Measurements from ENCODE around the gene UPF1.

The UPF1 gene

DNA sequence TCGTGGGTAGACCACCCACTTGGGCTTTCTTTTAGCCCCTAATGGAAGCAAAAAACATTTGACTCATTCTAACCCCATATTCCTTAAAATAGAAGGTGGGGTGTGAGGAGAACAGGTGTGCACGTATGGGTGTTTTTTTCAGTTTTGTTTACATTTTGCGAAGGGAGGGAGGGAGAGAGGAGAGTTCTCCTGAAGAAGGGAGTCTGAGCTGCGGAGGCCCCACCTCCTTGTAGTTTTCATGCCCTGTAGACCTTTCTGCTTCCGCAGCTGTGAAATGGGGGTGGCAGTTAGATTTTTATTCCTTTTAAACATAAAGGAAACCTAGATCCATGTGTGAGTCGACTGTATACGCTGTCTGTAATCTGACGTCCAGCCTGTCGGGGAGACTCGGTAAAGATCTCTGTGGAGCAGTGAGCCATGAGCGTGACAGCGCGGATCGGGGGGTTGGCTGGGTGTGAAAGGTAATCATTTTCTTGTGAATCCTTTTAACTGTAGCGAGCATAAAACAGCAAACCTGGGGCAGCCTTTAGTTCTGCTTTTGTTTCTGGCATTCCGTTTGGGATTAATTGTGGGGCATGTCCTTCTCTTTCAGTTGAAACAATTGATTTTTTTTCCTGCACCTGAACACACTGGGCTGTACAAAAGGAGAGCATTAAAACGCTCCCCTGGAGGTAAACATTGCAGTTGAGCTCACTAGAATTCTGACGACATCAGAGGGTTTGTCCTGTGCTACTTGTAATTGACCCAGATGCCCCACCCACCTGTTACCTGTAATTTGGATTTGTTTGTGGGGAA is 2.3 kb downstream of the UPF1 start:
- in situ Hi-C loops (cut with MboI; ENCODE audit: low sequenced_read_pairs) = no loop called here

DNA sequence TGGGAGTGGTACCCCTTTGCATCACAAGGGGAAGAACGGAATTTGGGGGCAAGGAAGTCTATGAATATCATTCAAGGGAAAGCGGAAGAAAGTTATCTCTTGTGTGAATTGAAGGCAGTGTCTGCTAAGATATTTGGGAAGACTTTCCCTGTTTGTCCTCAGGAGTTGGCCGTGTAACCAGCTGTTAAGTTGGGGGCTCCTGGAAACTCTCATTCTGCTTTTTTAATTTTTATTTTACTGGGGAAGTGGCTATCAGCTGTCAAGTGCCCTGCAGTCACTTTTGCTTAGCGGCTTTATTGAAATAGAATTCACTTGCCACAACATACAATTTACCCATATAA is 2.9 kb downstream of the UPF1 start:
- in situ Hi-C loops (cut with MboI; ENCODE audit: low sequenced_read_pairs) = no loop called here

DNA sequence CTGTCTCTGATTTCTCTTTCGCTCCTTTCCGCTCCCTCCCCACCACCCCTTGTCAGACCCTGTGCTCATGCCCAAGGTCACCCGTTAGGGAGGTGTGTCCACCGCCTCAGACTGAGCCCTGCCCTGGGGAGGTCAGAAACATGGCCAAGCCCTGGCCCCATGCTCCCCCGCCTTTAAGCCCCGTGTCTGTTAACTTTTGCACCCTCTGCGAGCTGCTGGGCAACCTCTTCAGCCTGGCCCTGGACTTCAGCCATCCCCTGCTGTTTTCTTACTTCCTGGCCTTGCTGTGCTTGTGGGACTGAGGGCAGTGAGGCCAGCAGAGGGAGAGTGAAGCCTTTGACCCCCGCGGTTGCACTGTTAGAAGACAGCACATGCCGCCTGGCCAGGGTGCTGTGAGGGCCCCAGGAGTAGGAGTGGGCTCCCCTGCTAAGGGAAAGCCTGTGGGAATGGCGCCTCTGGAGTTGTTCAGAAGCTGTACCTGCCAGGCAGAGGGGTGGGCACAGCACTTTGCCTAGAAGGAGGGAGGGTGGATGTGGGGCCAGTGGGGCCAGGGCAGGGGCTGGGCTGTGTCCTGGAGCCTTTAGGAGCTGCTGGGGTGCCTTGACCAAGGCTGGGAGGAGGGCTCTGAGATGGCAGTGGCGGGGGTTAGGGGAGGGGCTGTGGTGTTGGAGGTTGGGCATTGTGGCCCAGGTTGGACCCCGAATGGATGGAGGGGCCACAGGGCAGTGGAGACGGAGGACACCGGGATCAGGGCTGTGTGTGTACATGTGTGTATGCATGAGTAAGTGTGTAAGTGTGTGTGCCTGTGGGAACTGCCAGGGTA is 7.9 kb downstream of the UPF1 start:
- in situ Hi-C loops (cut with MboI; ENCODE audit: low sequenced_read_pairs) = no loop called here

DNA sequence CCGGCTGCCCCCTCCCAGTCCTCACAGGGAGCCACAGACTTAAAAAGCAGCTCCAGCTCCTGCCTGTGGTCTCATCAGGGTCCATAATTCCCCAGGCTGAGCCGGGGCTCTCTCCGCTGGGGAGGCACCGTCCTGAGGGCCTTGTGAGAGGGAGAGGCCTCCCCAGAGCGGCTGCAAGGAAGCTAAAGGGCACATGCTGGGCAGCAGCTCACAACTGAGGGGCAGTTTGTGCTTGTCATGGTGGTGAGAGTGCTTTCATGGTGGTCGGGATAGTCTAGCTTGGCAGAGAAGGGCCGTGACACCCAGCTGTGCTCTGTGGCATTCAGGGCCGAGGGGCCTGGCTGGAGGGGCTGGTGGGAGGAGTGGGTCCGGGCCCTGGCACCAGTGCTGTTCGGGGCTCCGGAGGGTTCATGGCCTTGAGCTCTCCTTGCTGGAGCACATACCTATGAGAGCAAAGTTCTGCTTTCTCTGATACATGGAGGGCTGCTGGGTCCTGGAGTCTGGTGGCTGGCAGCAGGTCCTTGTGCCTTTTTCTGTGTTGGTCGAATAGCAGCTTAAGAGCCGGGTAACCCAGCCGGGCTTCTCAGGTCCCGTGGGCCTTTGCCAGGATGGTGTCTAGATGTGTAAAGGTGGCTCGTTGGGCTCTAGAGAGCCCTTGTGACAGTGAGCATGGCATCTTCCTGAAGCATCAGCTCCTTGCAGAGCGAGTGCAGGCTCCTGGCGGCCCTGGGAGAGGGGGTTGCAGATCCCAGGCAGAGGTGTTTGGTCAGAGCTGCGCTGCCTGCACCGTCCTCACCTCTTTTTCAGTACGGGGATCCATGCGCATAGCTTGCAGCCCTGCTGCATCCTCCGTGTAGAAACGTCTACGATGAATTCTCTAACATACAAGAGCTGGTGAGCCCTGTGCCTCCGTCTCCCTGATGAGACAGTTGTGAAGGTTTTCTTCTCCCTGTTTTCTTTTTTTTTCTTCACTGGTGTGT is 8.8 kb downstream of the UPF1 start:
- in situ Hi-C loops (cut with MboI; ENCODE audit: low sequenced_read_pairs) = no loop called here

DNA sequence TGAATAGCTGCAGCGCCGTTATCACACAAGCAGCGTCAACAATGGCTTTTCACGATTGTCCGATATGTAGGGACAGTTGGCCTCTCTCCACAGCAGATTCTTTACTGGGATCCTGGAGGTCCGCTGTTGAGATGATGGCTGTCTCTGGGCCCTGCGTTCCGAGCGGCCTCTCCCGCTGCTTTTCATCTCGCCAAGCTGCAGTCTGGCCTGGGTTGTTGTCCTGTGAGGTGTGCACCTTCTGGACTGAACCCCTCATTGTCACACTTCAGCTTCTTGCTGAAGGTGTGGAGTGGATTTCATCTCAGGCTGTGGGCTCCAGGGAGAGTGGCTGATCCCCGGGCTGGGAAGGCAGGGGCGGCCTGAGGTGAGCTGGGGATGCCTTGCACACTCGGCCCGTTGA is 9.6 kb downstream of the UPF1 start:
- in situ Hi-C loops (cut with MboI; ENCODE audit: low sequenced_read_pairs) = no loop called here

DNA sequence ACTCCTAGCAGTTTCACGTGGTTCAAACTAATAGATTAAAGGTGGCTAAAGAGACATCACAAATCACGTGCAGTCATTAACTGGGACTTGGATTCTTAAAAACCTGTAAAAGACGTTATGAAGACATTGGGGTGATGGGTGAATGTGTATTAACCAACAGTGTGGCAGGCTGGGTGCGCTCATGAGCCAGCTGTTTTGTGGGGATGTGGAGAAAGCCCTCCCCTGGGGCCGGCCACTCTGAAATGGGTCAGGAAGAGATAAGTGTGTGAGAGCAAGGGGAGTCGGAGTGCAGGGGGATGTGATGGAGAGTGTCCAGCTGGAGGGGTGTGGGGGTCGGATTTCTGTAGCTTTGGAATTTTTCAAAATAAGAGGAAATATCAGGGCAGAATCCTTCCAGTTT is 10.4 kb downstream of the UPF1 start:
- in situ Hi-C loops (cut with MboI; ENCODE audit: low sequenced_read_pairs) = no loop called here

DNA sequence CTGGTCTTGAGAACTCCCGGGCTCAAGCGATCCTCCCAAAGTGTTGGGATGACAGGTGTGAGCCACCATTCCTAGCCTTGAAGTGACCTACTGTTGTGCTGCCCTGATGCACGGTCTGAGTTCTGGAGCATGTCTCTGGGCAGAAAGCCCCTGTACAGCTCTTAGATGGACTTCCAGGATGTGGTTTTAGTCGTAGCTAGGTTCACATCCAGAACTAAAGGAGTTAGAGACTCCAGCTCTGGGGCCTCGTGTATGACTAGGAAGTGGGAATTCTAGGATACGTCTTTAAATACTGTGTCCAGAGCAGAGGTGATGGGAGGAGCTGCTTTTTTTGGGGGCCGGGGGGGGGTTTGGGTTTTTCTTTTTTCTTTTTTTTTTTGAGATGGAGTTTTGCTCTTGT is 12.2 kb downstream of the UPF1 start:
- in situ Hi-C loops (cut with MboI; ENCODE audit: low sequenced_read_pairs) = no loop called here

DNA sequence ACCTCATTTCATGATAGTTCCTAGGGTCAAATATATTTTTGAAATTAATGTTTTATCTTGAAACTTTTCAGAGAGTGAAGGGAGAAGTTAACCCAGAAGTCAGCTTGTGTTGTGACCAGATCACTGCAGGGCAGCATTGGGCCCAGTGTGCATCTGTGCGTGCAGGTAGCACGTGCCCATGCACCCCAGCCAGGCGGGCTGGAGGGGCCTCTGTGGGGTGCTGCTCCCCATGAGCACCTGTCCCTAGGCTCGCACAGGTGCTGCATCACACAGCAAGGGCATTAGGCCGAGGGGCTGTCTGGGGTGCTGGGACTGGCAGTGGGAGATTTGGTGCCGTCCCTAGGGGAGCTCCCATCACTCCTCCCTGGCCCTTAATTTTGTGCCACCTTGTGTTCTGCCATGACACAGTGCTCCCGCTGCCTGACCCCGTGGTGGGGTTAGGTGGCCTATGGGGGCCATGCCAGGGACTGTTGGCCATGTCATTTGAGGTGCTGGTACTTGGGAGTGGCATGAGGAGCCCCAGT is 13.1 kb downstream of the UPF1 start:
- in situ Hi-C loops (cut with MboI; ENCODE audit: low sequenced_read_pairs) = no loop called here

DNA sequence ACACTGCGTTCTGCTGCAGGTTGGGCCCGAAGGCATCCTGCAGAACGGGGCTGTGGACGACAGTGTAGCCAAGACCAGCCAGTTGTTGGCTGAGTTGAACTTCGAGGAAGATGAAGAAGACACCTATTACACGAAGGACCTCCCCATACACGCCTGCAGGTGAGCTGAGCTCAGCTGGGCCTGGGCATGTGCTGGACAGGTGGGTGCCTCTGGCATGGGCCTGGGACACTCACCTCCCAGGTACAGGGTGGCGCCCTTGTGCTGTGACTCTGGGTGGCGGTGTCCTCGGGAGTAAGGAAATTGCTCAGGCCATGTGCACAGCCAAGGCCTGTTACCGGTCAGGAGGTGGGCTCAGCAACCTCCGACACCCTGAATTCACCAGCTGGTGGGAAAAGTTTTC is 14.2 kb downstream of the UPF1 start:
- in situ Hi-C loops (cut with MboI; ENCODE audit: low sequenced_read_pairs) = no loop called here

DNA sequence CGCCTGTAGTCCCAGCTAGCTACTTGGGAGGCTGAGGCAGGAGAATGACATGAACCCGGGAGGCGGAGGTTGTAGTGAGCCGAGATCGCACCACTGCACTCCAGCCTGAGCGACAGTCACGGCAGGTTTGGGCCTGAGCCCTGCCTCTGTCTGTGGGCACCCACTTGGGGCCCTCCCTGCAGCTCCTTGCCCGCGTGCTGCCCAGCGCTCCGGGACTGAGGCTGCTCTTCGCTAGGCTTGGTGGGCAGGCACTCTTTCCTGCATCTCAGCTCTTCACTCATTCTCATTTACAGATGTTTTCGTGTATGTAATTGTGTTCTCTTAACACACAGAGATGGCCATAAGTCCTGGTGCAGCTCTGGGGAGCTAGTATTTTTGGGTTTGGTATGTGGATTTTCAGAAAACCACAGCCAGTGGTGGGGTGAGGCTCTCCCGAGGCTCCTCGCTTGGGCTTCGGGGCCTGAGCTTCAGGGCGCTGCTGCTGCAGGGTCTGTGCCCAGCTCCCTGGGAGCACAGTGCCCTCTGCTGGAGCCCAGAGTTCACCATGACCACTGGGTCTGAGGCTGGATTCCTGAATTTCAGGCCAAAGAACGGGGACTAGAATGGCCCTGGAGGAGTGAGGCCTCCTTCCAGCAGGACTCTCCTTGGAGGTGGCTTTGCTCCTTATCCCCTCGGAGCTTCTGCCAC is 15.2 kb downstream of the UPF1 start:
- in situ Hi-C loops (cut with MboI; ENCODE audit: low sequenced_read_pairs) = no loop called here

DNA sequence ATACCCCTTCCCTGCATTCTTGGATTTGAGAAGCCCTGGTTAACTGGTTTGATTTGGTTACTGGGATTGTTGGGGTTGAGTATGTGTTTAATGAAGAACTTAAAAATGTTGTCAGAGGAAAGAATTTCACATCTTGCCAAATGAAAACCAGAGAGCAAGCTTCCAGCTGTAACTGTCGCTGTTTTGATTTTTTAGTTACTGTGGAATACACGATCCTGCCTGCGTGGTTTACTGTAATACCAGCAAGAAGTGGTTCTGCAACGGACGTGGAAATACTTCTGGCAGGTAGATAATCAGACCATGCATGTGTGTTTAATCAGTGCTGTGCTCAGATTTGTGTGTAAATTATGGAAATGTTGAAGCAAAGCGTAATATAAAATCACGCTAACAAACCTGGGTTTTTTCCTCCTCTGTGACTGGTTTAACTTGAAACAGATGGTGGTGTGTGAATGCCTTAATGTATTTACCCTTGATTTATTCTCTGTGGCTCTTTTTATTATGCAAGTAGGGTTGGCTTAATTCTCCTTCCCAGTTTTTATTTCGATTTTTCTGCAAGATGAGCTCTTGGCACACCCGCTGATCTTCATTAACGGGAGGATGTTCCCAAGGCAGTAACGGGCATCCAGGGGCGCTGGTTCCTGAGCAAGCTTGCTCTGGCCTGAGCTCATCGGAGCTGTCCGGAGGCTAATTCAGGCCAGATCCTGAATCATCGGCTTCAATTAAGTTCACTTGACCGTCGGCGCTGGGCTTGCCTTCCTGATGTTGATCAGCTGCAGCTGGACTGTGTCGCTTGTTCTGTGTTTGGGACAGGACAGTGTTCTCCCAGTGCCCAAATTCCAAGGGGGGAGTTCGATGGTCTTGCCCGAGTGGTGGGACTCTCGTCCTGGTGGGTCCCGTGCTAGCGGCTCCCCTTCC is 16.0 kb downstream of the UPF1 start:
- in situ Hi-C loops (cut with MboI; ENCODE audit: low sequenced_read_pairs) = no loop called here

DNA sequence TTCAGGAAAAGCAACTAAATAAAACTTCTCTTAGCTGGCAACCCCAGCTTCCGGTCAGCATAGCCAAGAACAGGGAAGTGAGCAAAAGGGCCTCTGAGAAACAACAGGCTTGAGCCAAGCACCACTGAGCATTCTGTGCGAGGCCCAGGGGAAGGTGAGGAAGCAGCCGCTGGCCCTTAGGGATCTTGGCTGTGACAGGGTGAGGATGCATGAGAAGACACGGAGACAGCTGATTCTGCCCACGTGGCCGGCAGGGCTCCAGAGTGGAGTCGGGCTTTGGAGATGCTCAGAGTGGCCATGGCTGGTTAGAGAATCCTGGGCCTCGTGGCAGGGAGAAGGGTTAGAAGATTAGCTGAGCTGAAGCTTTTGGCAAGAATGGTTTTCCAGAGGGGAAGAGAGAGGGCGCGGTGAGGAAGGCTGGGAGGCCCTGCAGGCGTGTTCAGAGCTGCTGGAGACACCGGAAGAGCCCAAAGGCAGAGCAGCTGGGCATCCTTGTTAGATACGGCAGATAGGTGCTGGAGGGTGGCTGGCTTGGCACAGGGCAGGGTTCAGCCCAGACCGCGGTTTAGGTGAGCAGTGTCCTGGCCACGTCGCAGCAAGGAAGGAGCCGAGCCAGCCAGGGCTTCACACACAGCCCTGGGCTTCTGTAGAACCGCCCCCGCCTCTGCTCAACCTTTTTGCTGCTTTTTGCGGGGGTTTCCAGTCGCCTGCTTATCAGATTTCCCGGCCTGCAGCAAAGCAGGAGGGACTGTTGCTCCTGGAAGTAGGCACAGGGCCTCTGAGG is 17.3 kb downstream of the UPF1 start:
- in situ Hi-C loops (cut with MboI; ENCODE audit: low sequenced_read_pairs) = no loop called here

DNA sequence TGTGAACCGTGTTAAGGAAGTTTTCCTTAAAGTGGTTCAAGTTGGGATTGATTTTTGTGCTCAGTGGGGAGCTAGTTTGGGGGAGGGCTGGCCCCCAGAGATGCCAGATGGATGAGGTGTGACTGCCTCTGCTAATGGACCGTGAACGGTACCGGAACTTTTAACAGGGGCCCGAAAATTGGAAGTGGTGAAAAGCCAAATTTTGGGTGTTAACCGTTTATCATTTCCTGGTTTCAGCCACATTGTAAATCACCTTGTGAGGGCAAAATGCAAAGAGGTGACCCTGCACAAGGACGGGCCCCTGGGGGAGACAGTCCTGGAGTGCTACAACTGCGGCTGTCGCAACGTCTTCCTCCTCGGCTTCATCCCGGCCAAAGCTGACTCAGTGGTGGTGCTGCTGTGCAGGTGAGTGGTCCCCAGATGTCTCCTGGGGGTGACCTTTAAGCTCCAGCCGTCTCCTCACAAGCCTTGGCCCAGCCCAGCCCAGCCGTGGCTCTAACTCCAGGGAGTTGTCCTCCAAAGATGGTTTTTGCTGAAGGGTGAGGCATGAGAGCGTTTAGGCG is 18.2 kb downstream of the UPF1 start:
- in situ Hi-C loops (cut with MboI; ENCODE audit: low sequenced_read_pairs) = no loop called here

DNA sequence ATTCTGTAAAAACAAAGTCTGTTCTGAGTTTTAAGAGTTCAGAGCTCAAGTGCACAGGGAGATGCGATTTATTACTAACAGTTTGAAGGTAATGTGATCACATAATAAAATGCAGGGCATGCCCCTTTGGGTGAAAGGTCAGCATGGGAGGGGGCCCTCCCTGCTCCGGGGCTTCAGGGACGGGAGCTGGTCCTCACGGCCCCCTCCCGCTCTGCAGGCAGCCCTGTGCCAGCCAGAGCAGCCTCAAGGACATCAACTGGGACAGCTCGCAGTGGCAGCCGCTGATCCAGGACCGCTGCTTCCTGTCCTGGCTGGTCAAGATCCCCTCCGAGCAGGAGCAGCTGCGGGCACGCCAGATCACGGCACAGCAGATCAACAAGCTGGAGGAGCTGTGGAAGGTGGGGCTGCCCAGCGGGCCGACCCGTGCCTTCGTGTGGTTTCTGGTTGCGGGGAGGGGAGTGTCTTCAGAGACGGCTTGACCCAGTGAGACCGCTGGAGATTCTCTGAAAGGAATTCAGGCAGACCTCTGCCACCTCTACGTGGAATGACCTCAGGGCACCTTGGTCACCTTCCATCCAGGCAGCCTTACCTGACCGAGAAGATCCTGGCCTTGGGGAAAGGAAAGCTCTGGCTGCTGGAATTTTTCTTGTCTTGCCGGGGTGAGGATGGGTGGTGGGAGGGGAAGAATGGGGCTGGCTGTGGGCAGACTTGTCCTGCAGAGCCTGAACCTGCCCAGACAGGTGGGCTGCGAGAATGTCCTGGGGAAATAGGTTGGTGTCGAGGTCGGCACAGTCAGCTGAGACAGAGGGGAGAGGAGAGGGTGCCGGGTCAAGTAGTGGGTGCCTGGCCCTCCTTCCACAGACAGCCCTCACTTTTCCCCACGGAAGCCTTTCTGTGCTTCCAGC is 19.0 kb downstream of the UPF1 start:
- in situ Hi-C loops (cut with MboI; ENCODE audit: low sequenced_read_pairs) = no loop called here

DNA sequence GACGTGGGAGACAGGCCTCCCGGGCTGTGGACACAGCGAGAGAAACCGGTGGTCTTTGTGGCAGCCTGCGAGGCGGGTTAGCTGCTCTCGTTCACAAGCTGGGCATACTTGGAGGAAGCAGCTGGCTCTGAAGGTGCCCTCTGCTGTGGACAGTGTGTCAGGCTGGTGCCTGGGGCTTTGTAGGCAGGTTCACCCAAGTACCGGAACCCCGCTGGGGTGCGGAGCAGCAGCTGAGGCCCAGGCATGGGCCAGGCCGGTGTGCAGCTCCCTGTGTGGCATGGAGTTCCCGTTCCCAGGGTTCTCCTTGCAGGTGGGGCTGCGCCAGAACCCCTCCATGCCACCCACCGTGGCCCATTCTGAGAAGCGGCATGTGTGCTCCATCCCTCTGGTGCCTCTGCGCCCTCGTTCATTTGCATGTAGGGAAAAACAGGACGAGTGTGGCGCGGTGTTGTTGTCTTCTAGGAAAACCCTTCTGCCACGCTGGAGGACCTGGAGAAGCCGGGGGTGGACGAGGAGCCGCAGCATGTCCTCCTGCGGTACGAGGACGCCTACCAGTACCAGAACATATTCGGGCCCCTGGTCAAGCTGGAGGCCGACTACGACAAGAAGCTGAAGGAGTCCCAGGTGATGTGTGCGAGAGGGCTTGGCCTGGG is 20.0 kb downstream of the UPF1 start:
- in situ Hi-C loops (cut with MboI; ENCODE audit: low sequenced_read_pairs) = no loop called here

DNA sequence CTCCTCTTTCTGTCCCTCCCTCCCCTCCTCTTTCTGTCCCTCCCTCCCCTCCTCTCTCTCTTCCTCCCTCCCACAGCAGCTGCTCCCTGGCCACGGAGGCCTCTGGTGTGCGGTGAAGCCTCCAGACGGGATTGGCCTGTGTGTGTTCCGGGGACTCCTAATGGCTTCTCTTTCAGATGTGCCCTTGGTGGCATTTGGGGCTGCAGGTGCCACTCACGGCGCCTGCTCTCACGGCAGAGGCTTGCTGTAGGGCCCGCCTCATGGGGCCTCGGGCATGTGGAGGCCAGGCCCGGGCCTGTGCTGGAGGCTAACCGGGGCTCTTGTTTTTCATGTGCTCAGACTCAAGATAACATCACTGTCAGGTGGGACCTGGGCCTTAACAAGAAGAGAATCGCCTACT is 20.9 kb downstream of the UPF1 start:
- in situ Hi-C loops (cut with MboI; ENCODE audit: low sequenced_read_pairs) = no loop called here

Data from hTERT RPE-1 (cell line).